KMS-11 (cell line): ENCODE data around the gene MOB3A.

Experiments used
- H2AFZ ChIP-seq: fragments of 200-600 bp; sonication (generic); 2 replicates; pipeline ENCODE4 v1.6.1; 2016; ENCODE audit warnings: antibody characterized with exemption, mixed run types, low read depth
- H3K27ac ChIP-seq: fragments of 200-600 bp; sonication (generic); 2 replicates; pipeline ENCODE4 v1.6.1; 2016; ENCODE audit warnings: mild to moderate bottlenecking, mixed run types
- H3K27me3 ChIP-seq: fragments of 200-600 bp; sonication (generic); 2 replicates; pipeline ENCODE4 v1.6.1; 2017; ENCODE audit warnings: mild to moderate bottlenecking, low read depth, mixed run types, moderate library complexity; ENCODE audit not compliant: insufficient read depth
- H3K36me3 ChIP-seq: fragments of 200-600 bp; sonication (generic); 2 replicates; pipeline ENCODE4 v1.6.1; 2017; ENCODE audit warnings: mild to moderate bottlenecking, mixed run types; ENCODE audit not compliant: insufficient read depth
- H3K4me1 ChIP-seq: fragments of 200-600 bp; sonication (generic); 2 replicates; pipeline ENCODE4 v1.6.1; 2016; ENCODE audit warnings: mild to moderate bottlenecking, low read depth, mixed run types; ENCODE audit not compliant: poor library complexity, severe bottlenecking
- H3K4me2 ChIP-seq: fragments of 200-600 bp; sonication (generic); 2 replicates; pipeline ENCODE4 v1.7.0; 2016; ENCODE audit warnings: mild to moderate bottlenecking, mixed run types
- H3K4me3 ChIP-seq: fragments of 200-600 bp; sonication (generic); IDR thresholded peaks from 2 replicates; pipeline ENCODE4 v1.6.1; 2017; ENCODE audit warnings: low read depth, low read length, mixed read lengths; ENCODE audit not compliant: insufficient read depth
- H3K79me2 ChIP-seq: fragments of 200-600 bp; sonication (generic); 2 replicates; pipeline ENCODE4 v1.6.1; 2016; ENCODE audit warnings: low read depth, mixed run types; ENCODE audit not compliant: insufficient read depth
- H3K9ac ChIP-seq: fragments of 200-600 bp; sonication (generic); 2 replicates; pipeline ENCODE4 v1.6.1; 2016; ENCODE audit warnings: mild to moderate bottlenecking, mixed run types
- H4K20me1 ChIP-seq: fragments of 200-600 bp; sonication (generic); 2 replicates; pipeline ENCODE4 v1.6.1; 2016; ENCODE audit warnings: mild to moderate bottlenecking, mixed run types; ENCODE audit not compliant: insufficient read depth
- CTCF ChIP-seq: fragments of 200-600 bp; sonication (generic); conservative IDR thresholded peaks from 2 replicates; pipeline ENCODE4 v1.6.1; 2017; ENCODE audit warnings: low read depth, mild to moderate bottlenecking, antibody characterized with exemption, low read length, moderate library complexity, mixed read lengths

MOB3A gene

GRCh38 chr19:2050349-2050990, 45.7 kb downstream of the MOB3A start:
- Histone ChIP-seq H3K4me2 (peak overlapping the region; percentile 94), H3K79me2 (peaks cover 29% of the 10 kb centered on the region), H2AFZ (no peak overlapping the region), H3K4me1 (peaks cover 23% of the 10 kb centered on the region), H3K27me3 (no peaks in the 10 kb centered on the region), H3K4me3 (no peak overlapping the region), H3K36me3 (no peaks in the 10 kb centered on the region), H4K20me1 (no peaks in the 10 kb centered on the region), H3K27ac (peak overlapping the region; percentile 42), H3K9ac (peak overlapping the region; percentile 53; the same call in 1 of the 2 replicates)
- no peak for TF ChIP-seq CTCF

GRCh38 chr19:2049741-2050348, 46.3 kb downstream of the MOB3A start:
- peak overlapping the region; percentile 53; the same call in 1 of the 2 replicates for H3K9ac ChIP-seq
- peaks cover 23% of the 10 kb centered on the region for H3K4me1 ChIP-seq
- H3K27ac ChIP-seq = peak overlapping the region; percentile 42
- H3K4me2 ChIP-seq = peak overlapping the region; percentile 94
- H3K36me3 ChIP-seq = no peaks in the 10 kb centered on the region
- TF ChIP-seq CTCF = no peak
- H3K4me3 ChIP-seq = no peak overlapping the region
- H3K27me3 ChIP-seq = no peaks in the 10 kb centered on the region
- H2AFZ ChIP-seq = no peak overlapping the region
- H4K20me1 ChIP-seq = no peaks in the 10 kb centered on the region
- peaks cover 29% of the 10 kb centered on the region for H3K79me2 ChIP-seq

GRCh38 chr19:2048959-2049740, 47.0 kb downstream of the MOB3A start:
- H3K9ac ChIP-seq = peak overlapping the region; percentile 53; the same call in 1 of the 2 replicates
- no peak overlapping the region; the same call in 1 of the 2 replicates for H3K27ac ChIP-seq
- TF ChIP-seq CTCF = no peak
- peak overlapping the region; percentile 94 for H3K4me2 ChIP-seq
- no peak overlapping the region for H3K4me3 ChIP-seq
- H3K36me3 ChIP-seq = no peaks in the 10 kb centered on the region
- H2AFZ ChIP-seq = no peak overlapping the region
- no peaks in the 10 kb centered on the region for H3K27me3 ChIP-seq
- no peaks in the 10 kb centered on the region for H4K20me1 ChIP-seq
- peaks cover 25% of the 10 kb centered on the region for H3K4me1 ChIP-seq
- peaks cover 29% of the 10 kb centered on the region for H3K79me2 ChIP-seq

GRCh38 chr19:2048104-2048958, 47.8 kb downstream of the MOB3A start:
- Histone ChIP-seq H3K27me3 (no peaks in the 10 kb centered on the region), H3K4me1 (peaks cover 30% of the 10 kb centered on the region), H2AFZ (no peak overlapping the region), H3K27ac (no peak overlapping the region), H4K20me1 (no peaks in the 10 kb centered on the region), H3K4me3 (no peak overlapping the region), H3K4me2 (no peak overlapping the region; the same call in 1 of the 2 replicates), H3K36me3 (no peaks in the 10 kb centered on the region), H3K79me2 (peaks cover 29% of the 10 kb centered on the region), H3K9ac (no peak overlapping the region)
- no peak for TF ChIP-seq CTCF
